HTERT RPE-1 (cell line): ENCODE measurements around the gene SNX2.

ENCODE experiments used
- in situ Hi-C: fragments of 300-500 bp; cut with MboI; formaldehyde crosslinking; loops from 4 replicates; pipeline ENCODE4 v1.14.3; 2020; ENCODE audit warnings: low sequenced_read_pairs

Gene SNX2

DNA sequence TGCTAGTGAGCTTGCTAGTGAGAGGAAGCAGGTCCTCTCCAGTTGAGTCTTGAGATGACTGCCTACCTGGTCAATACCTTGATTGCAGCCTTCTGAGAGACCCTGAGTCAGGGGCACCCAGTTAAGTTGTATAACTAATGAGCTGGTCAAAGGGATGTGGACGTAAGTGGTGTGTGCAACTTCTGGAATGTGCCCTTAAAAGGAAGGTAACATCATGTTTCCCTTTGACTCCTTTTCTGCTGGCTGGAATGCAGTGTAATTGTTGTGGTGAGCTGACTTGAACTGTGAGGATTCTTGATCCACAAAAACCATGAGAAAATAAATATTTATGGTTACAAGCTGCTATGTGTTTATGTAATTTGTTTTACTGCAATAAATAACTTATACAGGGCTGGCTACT, 2.4 kb upstream of the SNX2 start:
- in situ Hi-C loops: no loop called here

DNA sequence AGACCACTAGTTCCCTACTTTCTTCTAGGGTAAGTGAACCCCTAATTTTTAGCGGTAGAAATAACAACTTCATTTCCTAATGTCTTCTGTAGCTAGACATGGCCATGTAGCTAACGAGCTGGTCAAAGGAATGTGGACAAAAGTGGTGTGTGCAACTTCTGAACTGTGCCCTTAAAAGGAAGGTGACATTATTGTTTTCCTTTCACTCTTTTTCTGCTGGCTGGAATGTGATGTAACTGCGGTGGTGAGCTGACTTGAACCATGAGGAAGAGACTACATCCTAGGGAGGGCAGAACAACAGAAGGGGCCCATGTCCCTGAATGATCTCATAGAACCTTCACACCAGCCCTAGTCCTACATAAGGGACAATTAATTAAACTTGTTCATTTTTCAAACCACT, 1.3 kb upstream of the SNX2 start:
- in situ Hi-C loops: no loop called here

DNA sequence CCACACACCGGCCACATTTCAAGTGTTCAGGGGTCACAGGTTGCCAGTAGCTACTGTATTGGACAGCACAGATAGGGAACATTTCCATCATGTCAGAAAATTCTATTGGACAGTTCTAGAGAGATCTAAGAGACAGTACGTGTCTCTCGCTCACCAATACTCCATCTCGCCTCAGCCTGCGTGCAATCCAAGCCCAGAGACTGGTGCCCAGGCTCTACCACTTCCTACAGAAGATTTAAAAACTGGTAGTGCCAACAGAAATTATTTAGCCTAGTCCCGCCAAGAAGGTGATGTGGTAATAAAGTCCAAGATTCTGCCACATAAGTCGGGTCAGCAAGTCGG, 390 bp upstream of the SNX2 start:
- in situ Hi-C loops: no loop called here

DNA sequence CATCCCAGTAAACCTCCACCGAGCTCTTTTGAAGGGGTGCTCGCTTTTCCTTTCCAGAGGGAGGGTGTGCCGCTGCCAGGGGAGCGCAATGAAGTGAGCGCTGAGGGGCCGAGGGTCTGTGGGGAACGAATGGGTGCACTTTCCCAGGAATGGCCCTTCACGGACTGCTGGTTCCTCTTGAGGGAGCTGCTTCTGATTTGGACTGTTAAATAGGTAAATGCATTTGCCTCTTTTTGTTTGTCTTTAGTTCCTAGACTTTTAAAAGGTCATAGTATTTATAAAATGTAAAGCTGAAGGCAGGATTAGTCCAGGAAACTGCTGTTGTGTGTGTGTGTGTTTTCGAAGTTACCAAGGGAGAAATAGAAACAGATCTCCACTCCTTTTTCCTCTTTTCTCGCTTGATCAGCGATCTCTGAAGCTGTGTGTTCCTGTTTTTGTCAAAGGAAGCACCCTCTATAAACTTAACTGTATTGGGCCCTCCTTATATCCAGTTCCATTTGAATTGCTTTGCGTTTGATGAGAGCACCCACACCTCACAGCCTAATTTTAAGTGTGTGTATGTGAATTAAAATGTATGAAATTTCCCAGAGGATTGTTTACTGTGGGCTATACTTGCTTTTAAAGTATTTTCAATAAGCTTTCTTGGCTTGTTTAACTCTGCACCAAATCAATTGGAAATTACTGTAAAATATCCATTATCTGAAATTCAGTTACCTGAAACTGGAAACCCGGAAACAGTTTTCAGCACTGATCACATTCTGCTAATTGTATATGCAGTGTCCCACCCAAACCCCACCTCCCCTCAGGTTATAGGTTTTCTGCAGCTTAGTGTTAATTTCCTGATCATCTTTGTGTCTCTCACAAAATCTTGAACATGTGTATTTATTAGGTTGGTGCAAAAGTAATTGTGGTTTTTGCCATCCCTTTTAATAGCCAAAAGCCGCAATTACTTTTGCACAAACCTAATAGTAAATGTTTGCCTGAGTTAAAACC, 966 bp downstream of the SNX2 start:
- in situ Hi-C loops: no loop called here

DNA sequence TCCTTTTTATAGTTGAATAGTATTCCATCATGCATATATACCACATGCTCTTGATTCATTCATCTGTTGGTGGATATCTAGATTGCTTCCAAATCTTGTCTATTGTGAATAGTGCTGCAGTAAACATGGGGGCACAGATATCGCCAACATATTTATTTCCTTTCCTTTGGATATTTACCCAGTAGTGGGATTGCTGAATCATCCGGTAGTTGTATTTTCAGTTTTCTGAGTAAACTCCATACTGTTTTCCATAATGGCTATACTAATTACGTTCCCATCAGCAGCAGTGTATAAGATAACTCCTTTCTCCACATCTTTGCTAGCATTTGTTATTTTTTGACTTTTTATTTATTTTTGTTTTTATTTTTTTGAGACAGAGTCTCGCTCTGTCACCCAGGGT, 3.3 kb downstream of the SNX2 start:
- in situ Hi-C loops: no loop called here

DNA sequence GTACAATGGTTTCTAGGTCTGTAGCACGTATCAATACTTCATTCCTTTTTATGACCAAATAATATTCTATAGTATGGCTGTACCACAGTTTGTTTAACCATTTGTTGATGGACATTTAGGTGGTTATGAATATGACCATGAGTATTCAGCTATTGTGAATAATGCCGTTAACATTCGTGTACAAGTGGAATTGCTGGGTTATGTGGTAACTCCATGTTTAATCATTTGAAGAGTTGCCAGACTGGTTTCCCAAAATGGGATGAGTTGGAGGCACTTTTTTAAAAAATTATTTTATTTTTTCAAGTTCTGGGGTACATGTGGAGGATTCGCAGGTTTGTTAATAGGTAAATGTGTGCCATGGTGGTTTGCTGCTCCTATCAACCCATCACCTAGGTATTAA, 4.6 kb downstream of the SNX2 start:
- in situ Hi-C loops: no loop called here

DNA sequence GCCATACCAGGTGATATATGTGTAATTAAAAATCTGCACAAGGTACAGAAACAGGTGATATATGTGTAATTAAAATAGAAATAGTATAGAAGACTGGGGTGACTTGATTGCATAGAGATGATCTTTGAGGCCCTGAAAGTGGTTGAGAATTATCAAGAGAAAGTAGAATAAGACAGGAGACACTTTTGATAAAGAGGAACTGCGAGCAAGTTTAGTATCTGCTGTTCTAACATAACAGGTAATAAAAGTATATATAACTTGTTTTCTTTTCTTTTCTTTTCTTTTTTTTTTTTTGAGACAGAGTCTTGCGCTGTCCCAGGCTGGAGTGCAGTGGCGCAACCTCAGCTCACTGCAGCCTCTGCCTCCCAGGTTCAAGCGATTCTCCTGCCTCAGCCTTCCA, 5.4 kb downstream of the SNX2 start:
- in situ Hi-C loops: no loop called here

DNA sequence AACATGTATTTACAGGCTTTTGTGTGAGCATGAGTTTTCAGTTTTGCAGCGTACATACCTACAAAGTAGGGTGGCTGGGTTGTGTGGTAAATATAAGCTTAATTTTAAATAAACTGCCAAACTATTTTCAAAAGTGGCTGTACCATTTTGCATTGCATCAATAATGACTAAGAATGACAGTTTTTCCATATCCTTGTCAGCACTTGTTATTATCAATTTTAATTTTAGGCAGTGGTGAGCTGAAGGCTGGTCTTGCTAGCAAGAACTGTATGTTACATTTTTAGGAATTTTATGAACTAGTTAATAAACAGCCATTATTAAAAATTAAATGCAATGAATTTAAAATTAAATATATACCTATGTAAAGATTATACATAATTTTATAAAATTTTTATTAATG, 6.6 kb downstream of the SNX2 start:
- in situ Hi-C loops: no loop called here

DNA sequence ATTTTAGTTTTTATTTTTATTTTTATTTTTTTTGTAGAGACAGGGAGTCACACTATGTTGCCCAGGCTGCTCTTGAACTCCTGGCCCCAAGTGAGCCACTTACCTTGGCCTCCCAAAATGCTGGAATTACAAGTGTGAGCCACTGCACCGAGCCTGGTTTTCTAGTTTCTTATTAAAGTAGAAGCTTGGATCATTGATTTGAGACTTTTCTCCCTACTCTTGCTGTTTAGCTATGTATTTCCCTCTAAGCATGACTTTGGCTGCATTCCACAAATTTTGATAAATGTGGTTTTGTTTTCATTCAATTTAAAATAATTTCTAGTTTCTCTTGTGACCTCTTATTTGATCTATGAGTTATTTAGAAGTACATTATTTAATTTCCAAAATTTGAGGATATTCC, 10.4 kb downstream of the SNX2 start:
- in situ Hi-C loops: no loop called here

DNA sequence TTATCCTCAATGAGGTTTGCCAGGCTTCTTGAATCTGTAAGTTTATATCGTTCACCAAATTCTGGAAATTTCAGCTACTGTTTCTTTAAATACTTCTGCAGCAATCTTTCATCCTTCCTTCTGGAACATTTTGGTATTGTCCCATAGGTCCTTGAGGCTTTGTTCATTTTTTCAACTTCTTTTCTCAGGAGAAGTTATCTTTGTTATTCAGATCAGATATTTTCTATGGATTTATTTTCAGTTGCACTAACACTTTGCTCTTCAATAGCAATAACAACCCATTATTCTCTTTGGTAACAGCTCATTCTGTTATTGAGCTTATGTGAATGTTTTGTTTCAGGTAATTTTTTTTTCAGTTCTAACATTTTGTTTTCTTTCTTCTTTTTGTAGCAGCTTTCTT, 13.5 kb downstream of the SNX2 start:
- in situ Hi-C loops: no loop called here

DNA sequence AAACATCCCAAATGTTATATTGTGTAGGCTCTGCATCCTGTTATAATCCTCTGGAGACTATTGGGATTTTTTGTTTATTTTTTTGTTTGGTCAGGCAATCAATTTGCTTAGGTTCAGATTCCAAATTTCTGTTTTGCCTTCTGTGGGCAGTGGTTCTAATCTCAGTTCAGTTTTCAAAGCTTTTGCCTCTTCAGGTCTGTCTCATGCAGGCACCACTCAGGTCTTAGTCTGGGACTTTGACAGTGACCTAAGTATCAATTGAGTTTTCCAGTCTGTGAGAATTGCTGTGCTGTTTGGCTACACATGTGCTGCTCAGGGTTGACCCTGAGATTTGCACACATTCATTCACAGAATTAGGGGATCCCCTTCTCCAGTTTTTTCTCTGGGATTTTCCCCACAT, 14.1 kb downstream of the SNX2 start:
- in situ Hi-C loops: no loop called here

DNA sequence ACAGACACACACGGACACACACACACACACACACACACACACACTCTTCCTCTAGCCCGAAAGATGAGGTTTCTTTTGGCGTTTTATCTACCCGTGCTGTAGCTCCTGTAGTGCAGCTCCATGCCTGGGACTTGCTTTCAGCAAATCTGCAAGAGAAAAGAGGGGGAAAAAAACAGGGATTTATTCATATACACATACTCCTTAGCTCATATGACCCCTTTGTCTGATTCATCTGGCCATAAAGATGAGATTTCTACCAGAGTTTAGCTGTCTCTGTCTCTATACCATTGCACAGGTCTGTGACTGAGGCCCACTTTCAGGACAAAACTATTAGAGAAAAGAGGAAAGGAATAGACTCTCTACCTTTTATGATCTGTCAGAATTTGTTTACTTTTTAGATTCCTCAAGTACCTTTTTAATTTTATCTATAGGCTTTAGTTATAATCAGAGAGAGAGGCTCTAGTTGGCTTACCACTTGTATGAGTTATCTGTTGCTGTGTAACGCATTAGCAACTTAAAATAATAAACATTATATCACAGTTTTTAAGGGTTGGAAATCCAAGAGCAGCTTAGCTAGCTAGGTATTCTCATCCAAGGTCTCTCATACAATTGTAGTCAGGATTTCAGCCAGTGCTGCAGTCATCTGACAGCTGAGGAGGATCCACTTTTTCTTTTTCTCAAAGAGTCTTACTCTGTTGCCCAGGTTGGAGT, 14.7 kb downstream of the SNX2 start:
- in situ Hi-C loops: no loop called here

DNA sequence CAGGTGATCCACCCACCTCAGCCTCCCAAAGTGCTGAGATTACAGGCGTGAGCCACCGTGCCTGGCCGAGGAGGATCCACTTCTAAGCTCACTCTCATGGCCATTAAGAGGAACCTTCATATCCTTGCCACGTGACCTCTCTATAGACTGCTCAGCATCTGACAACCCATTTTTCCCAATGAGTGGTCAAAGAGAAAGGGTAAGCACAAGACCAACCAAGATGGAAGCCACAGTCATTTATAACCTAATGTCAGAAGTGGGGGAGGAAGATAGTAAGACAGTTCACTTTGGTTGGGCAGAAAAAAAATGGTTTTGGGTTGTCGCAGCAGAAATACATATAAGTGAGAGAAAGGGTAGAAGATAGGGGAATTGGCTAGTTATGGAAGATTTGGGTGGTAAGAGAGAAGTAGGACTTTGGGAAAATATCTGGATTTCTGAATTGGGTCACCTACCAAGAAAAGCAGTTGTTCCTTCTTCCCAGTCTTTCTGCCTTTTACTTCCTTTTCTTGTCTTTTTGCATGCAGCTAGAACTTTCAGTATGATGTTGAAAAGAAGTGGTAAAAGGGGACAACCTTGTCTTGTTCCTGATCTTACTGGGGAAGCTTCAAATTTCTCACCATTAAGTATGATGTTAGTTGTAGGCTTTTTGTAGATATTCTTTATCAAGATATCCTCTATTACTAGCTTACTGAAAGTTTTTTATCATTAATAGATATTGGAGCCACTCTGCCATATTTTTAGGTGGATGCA, 15.6 kb downstream of the SNX2 start:
- in situ Hi-C loops: no loop called here

DNA sequence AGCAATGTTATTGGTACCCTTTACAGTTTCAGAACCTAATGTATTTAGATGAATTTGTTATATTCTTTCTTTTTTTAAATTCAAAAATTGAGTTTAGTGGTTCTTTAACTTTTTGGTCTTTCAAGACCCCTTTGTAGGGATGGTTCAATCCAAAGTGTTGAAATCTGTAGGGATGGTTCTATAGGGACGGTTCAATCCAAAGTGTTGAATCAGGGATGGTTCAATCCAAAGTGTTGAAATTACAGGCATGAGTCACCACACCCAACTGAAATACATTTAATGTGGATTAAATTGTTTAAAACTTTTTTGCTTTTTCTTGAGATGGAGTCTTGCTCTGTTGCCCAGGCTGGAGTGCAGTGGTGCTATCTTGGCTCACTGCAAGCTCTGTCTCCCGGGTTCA, 30.6 kb downstream of the SNX2 start:
- in situ Hi-C loops: no loop called here

DNA sequence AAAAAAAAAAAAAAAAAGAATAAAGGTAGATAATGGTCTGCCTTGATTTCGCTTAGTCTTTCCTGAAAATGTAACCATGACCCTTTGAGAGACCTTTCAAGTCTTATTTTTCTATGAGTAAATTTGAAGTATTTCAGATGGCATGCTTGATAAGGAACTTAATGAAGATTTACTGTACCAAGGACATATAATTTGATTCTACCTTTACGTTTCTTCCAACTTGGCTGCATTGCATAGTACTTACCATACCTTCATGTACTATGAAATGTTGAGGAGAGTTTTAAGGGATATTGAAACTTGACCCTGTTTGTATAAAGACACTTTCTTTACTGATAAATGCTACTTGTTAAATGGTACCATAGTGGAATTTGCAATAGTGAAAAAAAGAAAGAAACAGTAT, 35.5 kb downstream of the SNX2 start:
- in situ Hi-C loops: no loop called here

DNA sequence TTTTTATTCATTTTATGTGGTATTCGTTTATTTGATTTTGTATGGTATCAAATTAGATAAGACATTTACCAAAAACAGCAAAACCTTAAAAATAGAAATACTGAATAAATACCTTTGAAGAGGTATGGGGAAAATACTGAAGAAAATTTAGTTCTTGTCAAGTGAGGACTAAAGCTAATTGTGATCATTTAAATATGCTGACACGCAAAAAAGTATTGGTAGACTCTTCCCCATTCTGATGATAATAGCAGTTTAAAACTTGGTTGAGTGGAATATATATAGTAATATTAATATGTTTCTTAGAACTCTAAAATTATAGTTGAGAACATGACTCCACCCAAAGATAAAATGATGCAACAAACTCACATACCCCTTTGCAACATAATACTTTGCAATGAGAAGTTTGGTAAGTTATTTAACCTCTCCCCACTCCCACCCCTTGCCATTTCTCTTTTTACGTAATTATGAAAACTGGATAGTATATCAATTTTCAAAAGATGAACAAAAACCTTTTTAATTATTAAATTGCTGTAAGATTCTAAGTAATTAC, 40.4 kb downstream of the SNX2 start:
- in situ Hi-C loops: no loop called here

DNA sequence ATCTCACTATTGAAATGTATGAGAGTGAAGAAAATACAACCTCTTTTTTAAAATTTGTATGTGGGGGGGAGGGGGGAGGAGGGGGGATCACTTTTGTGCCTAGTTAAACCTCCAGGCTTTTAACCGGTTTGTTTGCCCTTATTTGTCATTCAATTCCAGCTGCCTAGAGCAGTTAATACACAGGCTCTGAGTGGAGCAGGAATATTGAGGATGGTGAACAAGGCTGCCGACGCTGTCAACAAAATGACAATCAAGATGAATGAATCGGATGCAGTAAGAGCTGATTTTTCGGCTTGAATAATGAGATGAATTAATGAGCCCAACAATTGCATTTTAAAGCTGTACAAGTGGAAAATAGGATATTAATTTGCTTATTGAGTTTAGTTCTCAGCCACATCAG, 41.9 kb downstream of the SNX2 start:
- in situ Hi-C loops: no loop called here

DNA sequence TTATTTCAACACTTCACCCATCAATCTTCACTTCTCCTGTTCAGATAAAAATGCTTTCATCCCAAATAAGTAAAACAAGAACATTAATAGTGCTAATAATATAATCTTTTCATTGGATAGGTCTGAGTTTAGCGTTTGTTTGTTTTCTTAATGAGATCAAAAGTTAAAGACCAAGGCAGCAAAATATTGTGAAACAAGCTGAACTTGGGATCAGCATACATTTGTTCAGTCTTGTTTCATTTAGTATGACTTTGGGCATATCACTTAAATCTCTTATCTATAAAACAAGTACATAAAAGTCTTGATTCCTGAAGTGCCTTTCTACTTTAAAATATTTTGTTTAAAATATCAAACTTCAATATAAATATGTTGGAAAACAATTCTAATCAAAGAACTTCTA, 57.1 kb downstream of the SNX2 start:
- in situ Hi-C loops: no loop called here

DNA sequence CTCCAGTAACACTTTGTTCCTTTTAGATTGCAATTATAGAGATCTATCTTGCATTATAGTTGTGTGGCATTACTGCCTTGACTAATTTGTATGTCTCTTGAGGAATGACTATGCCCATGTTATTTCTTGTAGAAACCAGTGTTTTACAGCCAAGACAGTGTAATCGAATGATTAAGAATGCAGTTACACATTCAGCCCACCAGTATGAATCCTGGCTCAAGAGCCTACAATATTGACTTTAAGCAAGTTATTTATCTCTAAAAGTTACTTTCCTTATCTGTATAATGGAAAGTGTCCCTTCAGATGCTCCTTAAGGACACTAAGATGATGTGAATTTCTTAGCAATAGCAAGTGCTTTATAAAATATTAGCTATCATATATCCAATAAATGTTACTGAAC, 60.8 kb downstream of the SNX2 start:
- in situ Hi-C loops: no loop called here

DNA sequence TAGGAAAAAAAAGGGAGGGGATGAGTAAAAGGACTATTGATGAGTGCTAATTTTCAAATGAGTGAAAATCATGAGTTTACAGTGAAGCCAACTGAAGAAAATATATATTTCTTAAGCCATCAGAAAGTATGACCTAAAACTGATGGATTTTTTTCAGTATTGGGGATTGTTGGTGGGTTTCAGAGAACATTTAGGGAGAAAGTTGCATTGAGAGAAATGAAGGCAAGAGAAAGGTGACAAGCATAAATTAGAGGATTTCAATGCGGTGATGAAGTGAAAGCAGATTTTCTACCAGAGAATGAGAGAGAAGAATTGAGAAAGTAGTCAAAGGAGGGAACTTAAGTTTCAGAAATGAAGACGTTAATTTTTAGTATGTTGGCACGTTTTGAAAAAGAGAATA, 62.1 kb downstream of the SNX2 start:
- in situ Hi-C loops: no loop called here

DNA sequence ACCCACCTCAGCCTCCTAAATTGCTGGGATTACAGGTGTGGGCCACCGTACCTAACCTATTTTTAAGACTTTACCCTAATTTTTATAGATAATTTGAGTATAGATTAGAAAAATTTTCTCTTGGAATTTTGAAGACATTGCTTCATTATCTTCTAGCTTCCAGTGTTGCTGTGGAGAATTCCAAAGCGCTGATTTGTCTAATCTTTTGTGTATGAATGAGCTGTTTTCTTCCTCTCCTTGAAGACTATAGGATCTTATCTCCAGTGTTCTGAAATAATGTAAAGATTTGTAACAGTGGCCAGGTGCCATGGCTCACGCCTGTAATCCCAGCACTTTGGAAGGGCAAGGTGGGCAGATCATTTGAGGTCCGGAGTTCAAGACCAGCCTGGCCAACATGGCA, 64.9 kb downstream of the SNX2 start:
- in situ Hi-C loops: no loop called here
